ENCODE data around the gene YIPF2.

YIPF2 gene

DNA sequence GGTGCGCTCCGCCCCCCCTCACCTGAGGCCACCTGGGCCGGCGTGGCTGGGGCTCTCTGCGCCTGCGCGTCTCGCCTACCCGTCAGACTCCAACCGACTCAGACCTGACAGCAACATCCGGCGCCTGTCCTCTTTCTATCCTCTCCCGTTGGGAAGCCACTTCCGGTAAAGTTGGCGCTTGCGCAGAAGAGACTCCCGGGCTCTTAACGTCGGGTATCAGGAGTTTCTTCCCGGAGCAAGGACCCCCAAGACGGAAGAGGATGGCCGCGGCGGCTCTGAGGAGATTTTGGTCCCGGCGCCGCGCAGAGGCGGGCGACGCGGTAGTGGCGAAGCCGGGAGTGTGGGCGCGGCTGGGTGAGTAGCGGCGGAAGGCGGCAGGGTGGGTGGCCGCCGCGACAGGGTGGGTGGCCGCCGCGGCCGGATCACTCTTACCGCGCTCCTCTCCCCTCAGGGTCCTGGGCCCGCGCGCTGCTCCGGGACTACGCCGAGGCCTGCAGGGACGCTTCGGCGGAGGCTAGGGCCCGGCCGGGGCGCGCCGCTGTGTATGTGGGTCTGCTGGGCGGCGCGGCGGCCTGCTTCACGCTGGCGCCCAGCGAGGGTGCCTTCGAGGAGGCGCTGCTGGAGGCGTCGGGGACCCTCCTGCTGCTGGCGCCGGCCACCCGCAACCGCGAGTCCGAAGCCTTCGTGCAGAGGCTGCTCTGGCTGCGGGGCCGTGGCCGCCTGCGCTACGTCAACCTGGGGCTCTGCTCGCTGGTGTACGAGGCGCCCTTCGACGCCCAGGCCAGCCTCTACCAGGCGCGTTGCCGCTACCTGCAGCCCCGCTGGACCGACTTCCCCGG is at the start of gene YIPF2, which contains the start of gene TIMM29:
TSS of gene YIPF2 (minus strand) at position 77 of the 839 bp plus-strand sequence. CDS start 229 bp downstream, outside the sequence.
TSS of gene TIMM29 (plus strand) at position 249 of the 839 bp plus-strand sequence. CDS start at position 261, 12 bp downstream.
- peak; percentile 97 for DNase-seq (ENCODE audit: extremely low read depth, low read depth)

DNA sequence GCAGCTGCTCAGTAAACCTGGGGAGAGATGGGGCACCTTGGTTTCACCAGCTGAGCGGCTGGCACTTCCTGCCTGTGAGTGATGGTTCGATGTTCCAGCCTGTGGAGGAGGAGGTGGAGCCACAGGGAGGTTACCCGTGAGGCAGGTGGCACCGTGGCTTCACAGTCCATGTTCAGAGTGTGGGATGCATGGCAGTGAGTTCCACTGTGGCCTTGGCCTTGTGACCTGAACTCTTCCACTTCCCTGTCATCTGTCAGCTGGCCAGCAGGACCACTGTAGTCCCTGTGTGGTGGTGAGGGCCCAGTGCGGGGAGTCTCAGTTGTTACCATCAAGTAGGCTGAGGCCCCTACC is 49.3 kb upstream of the YIPF2 start:
- TF ChIP-seq CTCF (IDR thresholded peaks at IDR 0.05; ENCODE audit: low read depth, low read length) = no peak

More for the DNA sequence above, at the start of gene YIPF2, which contains the start of gene TIMM29:
- no peak for TF ChIP-seq CTCF (IDR thresholded peaks at IDR 0.05; ENCODE audit: low read depth, low read length)

GRCh38 chr19:10976131-10976892 is 47.9 kb upstream of the YIPF2 start:
- DNase-seq (ENCODE audit: extremely low read depth, low read depth) = no peak
- no peak for TF ChIP-seq CTCF (IDR thresholded peaks at IDR 0.05; ENCODE audit: low read depth, low read length)

More for the DNA sequence above, 49.3 kb upstream of the YIPF2 start:
- DNase-seq (ENCODE audit: extremely low read depth, low read depth) = no peak

DNA sequence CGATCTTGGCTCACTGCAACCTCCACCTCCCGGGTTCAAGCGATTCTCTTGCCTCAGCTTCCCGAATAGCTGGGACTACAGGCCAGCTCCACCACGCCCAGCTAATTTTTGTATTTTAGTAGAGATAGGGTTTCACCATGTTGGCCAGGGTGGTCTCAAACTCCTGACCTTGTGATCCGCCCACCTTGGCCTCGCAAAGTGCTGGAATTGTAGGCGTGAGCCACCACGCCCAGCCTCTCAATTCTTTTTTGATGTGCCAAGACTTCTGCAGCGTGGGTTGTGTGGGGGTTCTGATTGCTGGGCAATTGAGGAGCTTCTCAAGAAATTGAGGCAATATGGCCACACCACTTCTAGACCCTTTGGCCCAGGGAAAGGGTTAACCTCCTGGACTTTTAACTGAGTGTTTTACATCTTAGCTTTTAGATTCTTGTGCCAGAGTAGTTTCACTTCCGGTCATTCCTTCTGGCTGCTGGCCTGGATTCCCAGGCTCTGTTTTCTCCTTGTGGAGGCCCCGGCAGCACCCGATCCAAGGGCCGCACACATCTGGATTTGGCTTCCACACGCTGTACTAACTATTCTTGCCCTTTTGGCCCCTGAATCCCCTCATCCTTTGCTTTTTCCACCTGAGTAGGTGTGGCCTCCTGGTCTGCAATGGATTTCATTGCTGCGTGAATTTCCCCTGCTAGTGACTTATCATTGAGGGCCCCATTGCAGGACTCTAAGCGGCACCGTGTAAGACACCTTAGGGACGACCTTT is 47.1 kb upstream of the YIPF2 start:
- peak; percentile 22 for DNase-seq (ENCODE audit: extremely low read depth, low read depth)
- no peak for TF ChIP-seq CTCF (IDR thresholded peaks at IDR 0.05; ENCODE audit: low read depth, low read length)

DNA sequence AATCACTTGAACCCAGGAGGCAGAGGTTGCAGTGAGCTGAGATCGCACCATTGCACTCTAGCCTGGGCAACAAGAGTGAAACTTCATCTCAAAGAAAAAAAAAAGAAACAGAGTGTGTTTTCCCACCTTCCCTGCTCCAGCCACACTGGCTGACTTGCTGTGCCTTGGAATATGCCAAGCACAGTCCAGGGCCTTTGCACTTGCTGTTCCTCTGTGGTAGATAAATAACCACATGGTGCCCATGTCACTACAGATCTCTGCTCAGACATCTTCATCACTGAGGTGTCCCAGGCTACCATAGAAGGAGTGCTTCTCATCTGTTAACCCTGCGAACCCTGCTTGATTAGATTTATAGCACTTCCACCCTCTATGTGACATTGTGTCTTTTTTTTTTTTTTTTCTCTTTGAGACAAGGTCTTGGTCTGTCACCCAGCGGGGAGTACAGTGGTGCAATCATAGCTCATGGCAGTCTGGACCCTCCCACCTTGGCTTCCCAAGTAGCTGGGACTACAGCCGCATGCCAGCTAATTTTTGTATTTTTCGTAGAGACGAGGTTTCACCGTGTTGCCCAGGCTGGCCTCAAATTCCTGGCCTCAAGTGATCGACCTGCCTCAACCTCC is 42.8 kb upstream of the YIPF2 start:
- DNase-seq (ENCODE audit: extremely low read depth, low read depth) = no peak
- no peak for TF ChIP-seq CTCF (IDR thresholded peaks at IDR 0.05; ENCODE audit: low read depth, low read length)

DNA sequence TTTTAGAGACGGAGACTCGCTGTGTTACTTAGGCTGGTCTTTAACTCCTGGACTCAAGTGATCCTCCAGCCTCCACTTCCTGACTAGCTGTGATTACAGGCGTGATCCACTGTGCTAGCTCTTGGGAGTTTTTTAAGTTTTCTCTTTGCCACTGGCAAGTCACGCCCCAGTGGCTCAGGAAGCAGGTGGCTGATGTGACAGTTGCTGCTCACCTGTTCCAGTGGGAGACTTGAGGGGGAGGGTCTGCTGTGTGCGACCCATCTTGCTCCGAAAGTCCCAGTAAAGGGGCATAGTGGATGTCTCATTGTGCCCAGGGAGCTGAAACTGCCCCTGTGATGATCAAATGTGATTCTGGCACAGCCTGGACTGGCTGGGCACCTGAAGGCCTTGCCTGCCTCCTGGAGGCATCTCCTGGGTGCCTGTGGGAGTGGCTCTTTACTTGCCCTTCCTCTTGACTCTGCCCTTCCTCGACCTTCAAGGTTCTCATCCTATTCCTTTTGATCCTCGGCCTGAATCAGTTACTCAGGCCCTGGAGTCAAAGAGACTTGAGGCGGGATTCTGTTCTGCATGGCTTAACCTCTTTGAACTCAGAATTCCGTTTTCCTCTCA is 40.2 kb upstream of the YIPF2 start:
- TF ChIP-seq CTCF (IDR thresholded peaks at IDR 0.05; ENCODE audit: low read depth, low read length) = no peak
- DNase-seq (ENCODE audit: extremely low read depth, low read depth) = no peak

Data from AG09319 (cell line).